Measurements from ENCODE around the gene IPP.
"Not testable (repeated sequence)": the region's sequence is repeated elsewhere in the genome, so short reads cannot be mapped to it uniquely, and the experiment has no call there.

The IPP gene

GRCh38 chr1:45722809-45723208 is 27.6 kb downstream of the IPP start:
- TF ChIP-seq CTCF (IDR thresholded peaks at IDR 0.05; ENCODE audit: extremely low read depth, insufficient read depth, missing control alignments) = no peak
- in situ Hi-C loops (cut with MboI; ENCODE audit: low pct_unique_long_range_greater_than_20kb, low sequenced_read_pairs, unreplicated experiment) = no loop called here
- DNase-seq (ENCODE audit: low spot score) = no peak

- DNase-seq (ENCODE audit: low spot score) = no peak
- in situ Hi-C loops (cut with MboI; ENCODE audit: low pct_unique_long_range_greater_than_20kb, low sequenced_read_pairs, unreplicated experiment) = no loop called here
- no peak for TF ChIP-seq CTCF (IDR thresholded peaks at IDR 0.05; ENCODE audit: extremely low read depth, insufficient read depth, missing control alignments)
These were observed 29.2 kb downstream of the IPP start for GRCh38 chr1:45721207-45721606.

GRCh38 chr1:45718289-45718688 is 32.2 kb downstream of the IPP start:
- no peak for TF ChIP-seq CTCF (IDR thresholded peaks at IDR 0.05; ENCODE audit: extremely low read depth, insufficient read depth, missing control alignments)
- in situ Hi-C loops (cut with MboI; ENCODE audit: low pct_unique_long_range_greater_than_20kb, low sequenced_read_pairs, unreplicated experiment) = no loop called here

GRCh38 chr1:45717386-45717785 is 33.1 kb downstream of the IPP start:
- DNase-seq (ENCODE audit: low spot score); in situ Hi-C loops (cut with MboI; ENCODE audit: low pct_unique_long_range_greater_than_20kb, low sequenced_read_pairs, unreplicated experiment): not testable (repeated sequence)

More at GRCh38 chr1:45718289-45718688, 32.2 kb downstream of the IPP start:
- no peak for DNase-seq (ENCODE audit: low spot score)

- no peak for DNase-seq (ENCODE audit: low spot score)
- in situ Hi-C loops (cut with MboI; ENCODE audit: low pct_unique_long_range_greater_than_20kb, low sequenced_read_pairs, unreplicated experiment) = no loop called here
- TF ChIP-seq CTCF (IDR thresholded peaks at IDR 0.05; ENCODE audit: extremely low read depth, insufficient read depth, missing control alignments) = no peak
These were observed 33.8 kb downstream of the IPP start for GRCh38 chr1:45716700-45717099.

- no peak for TF ChIP-seq CTCF (IDR thresholded peaks at IDR 0.05; ENCODE audit: extremely low read depth, insufficient read depth, missing control alignments)
- DNase-seq (ENCODE audit: low spot score) = no peak
- in situ Hi-C loops (cut with MboI; ENCODE audit: low pct_unique_long_range_greater_than_20kb, low sequenced_read_pairs, unreplicated experiment) = no loop called here
These were observed 36.7 kb downstream of the IPP start for GRCh38 chr1:45713711-45714110.

GRCh38 chr1:45704637-45705036 is 45.8 kb downstream of the IPP start:
- TF ChIP-seq CTCF (IDR thresholded peaks at IDR 0.05; ENCODE audit: extremely low read depth, insufficient read depth, missing control alignments) = no peak
- no peak for DNase-seq (ENCODE audit: low spot score)
- in situ Hi-C loops (cut with MboI; ENCODE audit: low pct_unique_long_range_greater_than_20kb, low sequenced_read_pairs, unreplicated experiment) = no loop called here
